Measurements from ENCODE around the gene ATOSB. TPM values are rescaled to one million over a fixed set of nuclear protein-coding genes. Genes with fewer than 3 reads are reported as not detected.

The ATOSB gene
- total RNA-seq, 5 donors from 2014 or later (not counting 1 experiment from before 2014, with no cell fraction given): 4.7 to 12.7 (median 8.9) TPM

- no peaks in the 10 kb centered on the region for H3K36me3 ChIP-seq (ENCODE audit: control insufficient read depth in 2 of 2, extremely low read depth in 1 of 2, insufficient read depth in 1 of 2, low read length in 1 of 2)
- H3K4me3 Mint-ChIP-seq: no peak overlapping the region
- peaks cover 0 to 11% of the 10 kb centered on the region in 2 donors for H3K27me3 Mint-ChIP-seq
- ATAC-seq (replicated peaks in 1 of 4) (no peak), DNase-seq (no peak)
- peaks cover 0 to 21% of the 10 kb centered on the region in 2 experiments for H3K27me3 ChIP-seq (replicated peaks in 1 of 2; ENCODE audit: control insufficient read depth in 2 of 2, extremely low read depth in 1 of 2, insufficient read depth in 2 of 2, low read length in 1 of 2)
- no peaks in the 10 kb centered on the region for H3K36me3 Mint-ChIP-seq
- no peak overlapping the region for H3K27ac Mint-ChIP-seq
- ChIA-PET CTCF (no interaction called here), POLR2A (no interaction called here)
- H3K4me1 ChIP-seq (ENCODE audit: control insufficient read depth in 1 of 2, extremely low read depth in 1 of 2, insufficient read depth in 2 of 2, low read length in 2 of 2): no peaks in the 10 kb centered on the region
- H3K9me3 Mint-ChIP-seq: peaks cover 3 to 19% (median 6%) of the 10 kb centered on the region in 3 donors
- WGBS (ENCODE audit: insufficient coverage): 50% methylated on average over 1 of the region's 2 CpGs
- no peak overlapping the region for H3K27ac ChIP-seq (ENCODE audit: low read length)
- H3K4me1 Mint-ChIP-seq: no peaks in the 10 kb centered on the region
- no peak overlapping the region for H3K4me3 ChIP-seq (ENCODE audit: control insufficient read depth in 1 of 2, extremely low read depth in 1 of 2, low read length in 1 of 2)
- no peaks in the 10 kb centered on the region for H3K9me3 ChIP-seq
Measured at GRCh38 chr9:35140093-35140492, 24.4 kb upstream of the ATOSB start.

- H3K9me3 Mint-ChIP-seq: peaks cover 2 to 8% (median 3%) of the 10 kb centered on the region in 3 donors
- no peaks in the 10 kb centered on the region for H3K4me1 Mint-ChIP-seq
- no peaks in the 10 kb centered on the region for H3K36me3 ChIP-seq (ENCODE audit: control insufficient read depth in 2 of 2, extremely low read depth in 1 of 2, insufficient read depth in 1 of 2, low read length in 1 of 2)
- WGBS (ENCODE audit: insufficient coverage): 90% methylated on average over 5 of the region's 8 CpGs
- no peak overlapping the region for H3K4me3 ChIP-seq (ENCODE audit: control insufficient read depth in 1 of 2, extremely low read depth in 1 of 2, low read length in 1 of 2)
- H3K27me3 ChIP-seq (replicated peaks in 1 of 2; ENCODE audit: control insufficient read depth in 2 of 2, extremely low read depth in 1 of 2, insufficient read depth in 2 of 2, low read length in 1 of 2): peaks cover 0 to 18% of the 10 kb centered on the region in 2 experiments
- no peak overlapping the region for H3K27ac ChIP-seq (ENCODE audit: low read length)
- H3K27ac Mint-ChIP-seq: no peak overlapping the region
- H3K4me3 Mint-ChIP-seq: no peak overlapping the region
- H3K4me1 ChIP-seq (ENCODE audit: control insufficient read depth in 1 of 2, extremely low read depth in 1 of 2, insufficient read depth in 2 of 2, low read length in 2 of 2): no peaks in the 10 kb centered on the region
- ATAC-seq (replicated peaks in 1 of 4): no peak
- ChIA-PET CTCF (no interaction called here), POLR2A (interaction anchor here in 1 of 2 donors (0.6 kb wide), 1 partner anchor 67 kb away, joined by 4 read pairs; no protein-coding TSS in a partner anchor)
- H3K27me3 Mint-ChIP-seq: peaks cover 0 to 2% of the 10 kb centered on the region in 2 donors
- DNase-seq: no peak
- H3K36me3 Mint-ChIP-seq: no peaks in the 10 kb centered on the region
- H3K9me3 ChIP-seq: no peaks in the 10 kb centered on the region
Measured at GRCh38 chr9:35136866-35137265, 21.2 kb upstream of the ATOSB start.

DNA sequence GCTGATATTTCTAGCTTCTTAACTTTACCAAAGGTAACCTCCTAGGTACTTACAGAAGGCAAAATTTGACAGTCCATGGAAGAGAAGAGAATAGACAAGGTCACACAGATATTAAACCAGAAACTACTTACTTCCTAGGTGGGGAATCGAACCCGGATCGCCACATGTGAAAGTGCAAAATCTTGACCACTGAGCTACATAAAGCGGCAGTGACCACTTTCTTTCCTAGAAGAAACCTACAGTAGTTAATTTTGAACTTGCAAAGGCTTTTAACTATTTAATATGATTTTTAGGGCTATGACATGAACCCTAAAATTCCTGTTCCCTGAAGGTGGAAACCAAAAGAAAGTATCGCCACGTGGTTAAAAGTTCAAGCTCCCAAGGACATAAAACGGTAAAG lies 20.3 kb upstream of the ATOSB start:
- no peaks in the 10 kb centered on the region for H3K9me3 ChIP-seq
- POLR2A ChIA-PET: no interaction called here
- DNase-seq: no peak
- no peak overlapping the region for H3K27ac Mint-ChIP-seq
- no peak for ATAC-seq (replicated peaks in 1 of 4)
- H3K9me3 Mint-ChIP-seq: peaks cover 3 to 7% (median 3%) of the 10 kb centered on the region in 3 donors
- H3K4me1 Mint-ChIP-seq: no peaks in the 10 kb centered on the region
- H3K36me3 ChIP-seq (ENCODE audit: control insufficient read depth in 2 of 2, extremely low read depth in 1 of 2, insufficient read depth in 1 of 2, low read length in 1 of 2): no peaks in the 10 kb centered on the region
- H3K4me3 Mint-ChIP-seq: no peak overlapping the region
- peaks cover 0 to 13% of the 10 kb centered on the region in 2 experiments for H3K27me3 ChIP-seq (replicated peaks in 1 of 2; ENCODE audit: control insufficient read depth in 2 of 2, extremely low read depth in 1 of 2, insufficient read depth in 2 of 2, low read length in 1 of 2)
- peaks cover 0 to 2% of the 10 kb centered on the region in 2 donors for H3K27me3 Mint-ChIP-seq
- 84% methylated on average over 3 of the region's 7 CpGs for WGBS (ENCODE audit: insufficient coverage)
- no peaks in the 10 kb centered on the region for H3K4me1 ChIP-seq (ENCODE audit: control insufficient read depth in 1 of 2, extremely low read depth in 1 of 2, insufficient read depth in 2 of 2, low read length in 2 of 2)
- no peak overlapping the region for H3K4me3 ChIP-seq (ENCODE audit: control insufficient read depth in 1 of 2, extremely low read depth in 1 of 2, low read length in 1 of 2)
- no peaks in the 10 kb centered on the region for H3K36me3 Mint-ChIP-seq
- no peak overlapping the region for H3K27ac ChIP-seq (ENCODE audit: low read length)
- CTCF ChIA-PET: no interaction called here

DNA sequence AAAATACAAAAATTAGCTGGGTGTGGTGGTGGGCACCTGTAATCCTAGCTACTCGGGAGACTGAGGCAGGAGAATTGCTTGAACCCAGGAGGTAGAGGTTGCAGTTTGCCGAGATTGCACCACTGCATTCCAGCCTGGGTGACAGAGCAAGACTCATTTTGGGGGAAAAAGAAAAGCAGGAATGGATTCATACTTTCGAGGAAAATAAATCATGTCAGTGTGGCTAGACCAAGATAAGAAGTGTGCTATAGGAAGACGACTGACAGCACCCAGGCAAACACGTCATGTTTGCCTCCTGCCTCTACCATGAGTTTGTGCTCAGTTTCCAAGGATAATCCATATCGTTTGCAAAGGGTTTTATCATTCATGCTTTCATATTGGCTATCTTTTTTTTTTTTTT lies 19.3 kb upstream of the ATOSB start:
- H3K27me3 ChIP-seq (replicated peaks in 1 of 2; ENCODE audit: control insufficient read depth in 2 of 2, extremely low read depth in 1 of 2, insufficient read depth in 2 of 2, low read length in 1 of 2): peaks cover 0 to 10% of the 10 kb centered on the region in 2 experiments
- H3K4me3 ChIP-seq (ENCODE audit: control insufficient read depth in 1 of 2, extremely low read depth in 1 of 2, low read length in 1 of 2): no peak overlapping the region
- Mint-ChIP-seq H3K4me1 (no peaks in the 10 kb centered on the region), H3K9me3 (peaks cover 0 to 4% (median 3%) of the 10 kb centered on the region in 3 donors), H3K27me3 (peaks cover 0 to 2% of the 10 kb centered on the region in 2 donors), H3K4me3 (no peak overlapping the region), H3K36me3 (no peaks in the 10 kb centered on the region), H3K27ac (no peak overlapping the region)
- no peak for ATAC-seq (replicated peaks in 1 of 4)
- CTCF ChIA-PET: interaction anchor here in 1 of 2 donors (0.6 kb wide), 2 partner anchors 8 to 474 kb away, joined by 3 to 4 read pairs; no protein-coding TSS in a partner anchor
- no peak for DNase-seq
- 83% methylated on average over 3 of the region's 6 CpGs for WGBS (ENCODE audit: insufficient coverage)
- POLR2A ChIA-PET: no interaction called here
- H3K4me1 ChIP-seq (ENCODE audit: control insufficient read depth in 1 of 2, extremely low read depth in 1 of 2, insufficient read depth in 2 of 2, low read length in 2 of 2): no peaks in the 10 kb centered on the region
- no peaks in the 10 kb centered on the region for H3K36me3 ChIP-seq (ENCODE audit: control insufficient read depth in 2 of 2, extremely low read depth in 1 of 2, insufficient read depth in 1 of 2, low read length in 1 of 2)
- H3K9me3 ChIP-seq: no peaks in the 10 kb centered on the region
- H3K27ac ChIP-seq (ENCODE audit: low read length): no peak overlapping the region

DNA sequence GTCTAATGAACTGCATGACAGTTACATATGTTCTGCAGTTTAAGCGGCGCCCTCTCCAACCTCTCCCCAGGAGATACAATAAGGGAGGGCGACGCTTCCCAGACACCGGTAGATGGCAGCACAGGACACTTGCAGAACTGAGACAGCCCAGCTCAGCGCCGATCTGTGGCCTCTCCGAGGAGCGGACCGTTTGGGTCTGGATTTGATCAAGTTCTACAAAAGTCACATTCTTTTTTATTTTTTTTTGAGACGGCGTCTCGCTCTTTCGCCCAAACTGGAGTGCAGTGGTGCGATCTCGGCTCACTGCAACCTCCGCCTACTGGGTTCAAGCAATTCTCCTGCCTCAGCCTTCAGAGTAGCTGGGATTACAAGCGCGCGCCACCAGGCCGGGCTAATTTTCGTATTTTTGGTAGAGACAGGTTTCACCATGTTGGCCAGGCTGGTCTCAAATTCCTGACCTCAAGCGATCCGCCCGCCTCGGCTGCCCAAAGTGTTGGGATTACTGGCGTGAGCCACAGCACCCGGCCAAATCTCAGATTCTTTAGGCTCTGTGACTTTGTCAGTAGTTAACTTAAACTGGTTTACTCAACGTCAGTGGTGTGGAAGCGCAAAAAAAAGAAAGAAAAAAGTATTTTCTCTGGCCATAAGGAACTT lies 1.4 kb upstream of the ATOSB start:
- Histone ChIP-seq H3K9me3 (no peaks in the 10 kb centered on the region), H3K4me1 (ENCODE audit: control insufficient read depth in 1 of 2, extremely low read depth in 1 of 2, insufficient read depth in 2 of 2, low read length in 2 of 2) (peaks cover 25 to 46% of the 10 kb centered on the region in 2 experiments), H3K4me3 (ENCODE audit: control insufficient read depth in 1 of 2, extremely low read depth in 1 of 2, low read length in 1 of 2) (peak overlapping the region; percentile 68 to 81), H3K36me3 (ENCODE audit: control insufficient read depth in 2 of 2, extremely low read depth in 1 of 2, insufficient read depth in 1 of 2, low read length in 1 of 2) (no peaks in the 10 kb centered on the region), H3K27ac (ENCODE audit: low read length) (peak overlapping the region; percentile 74), H3K27me3 (replicated peaks in 1 of 2; ENCODE audit: control insufficient read depth in 2 of 2, extremely low read depth in 1 of 2, insufficient read depth in 2 of 2, low read length in 1 of 2) (peaks cover 0 to 4% of the 10 kb centered on the region in 2 experiments)
- H3K27me3 Mint-ChIP-seq: peaks cover 3% of the 10 kb centered on the region in 2 donors
- ChIA-PET POLR2A (interaction anchor here in 1 of 2 donors (0.5 kb wide), 1 partner anchor 910 kb away, joined by 5 read pairs; no protein-coding TSS in a partner anchor), CTCF (interaction anchor here in 1 of 2 donors (0.6 to 3.0 kb wide), 8 partner anchors 12 to 142 kb away, joined by 3 to 12 read pairs (median 4); partner anchors contain the start of genes FANCG and STOML2)
- peak overlapping the region; percentile 95 to 97 for H3K27ac Mint-ChIP-seq
- peaks cover 40 to 42% (median 41%) of the 10 kb centered on the region in 3 donors for H3K4me1 Mint-ChIP-seq
- DNase-seq: peak; percentile 64 to 96 (median 85)
- no peaks in the 10 kb centered on the region for H3K36me3 Mint-ChIP-seq
- peak overlapping the region; percentile 88 to 91 (median 90) for H3K4me3 Mint-ChIP-seq
- 35% methylated on average over 25 of the region's 30 CpGs for WGBS (ENCODE audit: insufficient coverage)
- ATAC-seq (replicated peaks in 1 of 4): peak; percentile 69 to 73 (median 70)
- H3K9me3 Mint-ChIP-seq: no peaks in the 10 kb centered on the region

- 2% methylated on average over 12 of the region's 12 CpGs for WGBS (ENCODE audit: insufficient coverage)
- no peaks in the 10 kb centered on the region for H3K36me3 ChIP-seq (ENCODE audit: control insufficient read depth in 2 of 2, extremely low read depth in 1 of 2, insufficient read depth in 1 of 2, low read length in 1 of 2)
- ChIA-PET POLR2A (no interaction called here), CTCF (interaction anchor here in 1 of 2 donors (0.9 to 3.0 kb wide), 6 partner anchors 13 to 142 kb away, joined by 3 to 12 read pairs (median 6); partner anchors contain the start of genes FANCG and STOML2)
- Mint-ChIP-seq H3K9me3 (no peaks in the 10 kb centered on the region), H3K36me3 (no peaks in the 10 kb centered on the region), H3K4me1 (peaks cover 45 to 47% (median 46%) of the 10 kb centered on the region in 3 donors), H3K27me3 (peaks cover 3% of the 10 kb centered on the region in 2 donors), H3K27ac (peak overlapping the region; percentile 95 to 97), H3K4me3 (peak overlapping the region; percentile 88 to 91 (median 90))
- no peaks in the 10 kb centered on the region for H3K9me3 ChIP-seq
- H3K27me3 ChIP-seq (replicated peaks in 1 of 2; ENCODE audit: control insufficient read depth in 2 of 2, extremely low read depth in 1 of 2, insufficient read depth in 2 of 2, low read length in 1 of 2): peaks cover 0 to 2% of the 10 kb centered on the region in 2 experiments
- ATAC-seq (replicated peaks in 1 of 4): peak in 1 of 4 experiments; percentile 17
- DNase-seq: no peak
- H3K4me3 ChIP-seq (ENCODE audit: control insufficient read depth in 1 of 2, extremely low read depth in 1 of 2, low read length in 1 of 2): peak overlapping the region; percentile 68 to 81
- H3K4me1 ChIP-seq (ENCODE audit: control insufficient read depth in 1 of 2, extremely low read depth in 1 of 2, insufficient read depth in 2 of 2, low read length in 2 of 2): peaks cover 26 to 51% of the 10 kb centered on the region in 2 experiments
- peak overlapping the region; percentile 74 for H3K27ac ChIP-seq (ENCODE audit: low read length)
Measured at GRCh38 chr9:35116539-35116897, 856 bp upstream of the ATOSB start.

Data from T-cell (primary cell).